Neural crest cell (in vitro differentiated cells): ENCODE measurements around the gene ZNF664. TPM values are rescaled to one million over a fixed set of nuclear protein-coding genes. Genes with fewer than 3 reads are reported as not detected.

Source experiments
- DNase-seq: peaks from one replicate; pipeline ENCODE4 v3.0.0; 2021; ENCODE audit warnings: low read depth, mixed read lengths, low spot score
- H3K27ac Mint-ChIP-seq: one replicate; pipeline ENCODE4 v1.8.0; 2021; ENCODE audit warnings: mild to moderate bottlenecking, mixed read lengths; ENCODE audit not compliant: unreplicated experiment
- H3K27me3 Mint-ChIP-seq: 2 replicates; pipeline ENCODE4 v1.8.0; 2021; ENCODE audit warnings: low read depth, mild to moderate bottlenecking, mixed read lengths
- H3K36me3 Mint-ChIP-seq: 2 replicates; pipeline ENCODE4 v1.8.0; 2021; ENCODE audit warnings: low read depth, mild to moderate bottlenecking, mixed read lengths
- H3K4me1 Mint-ChIP-seq: 2 replicates; pipeline ENCODE4 v1.8.0; 2021; ENCODE audit warnings: mixed read lengths
- H3K4me3 Mint-ChIP-seq: one replicate; pipeline ENCODE4 v1.8.0; 2021; ENCODE audit warnings: mild to moderate bottlenecking, mixed read lengths
- H3K9me3 Mint-ChIP-seq: 2 replicates; pipeline ENCODE4 v1.8.0; 2021; ENCODE audit warnings: mixed read lengths
- total RNA-seq: library from RNA; stranded (reverse); gene quantifications from 2 replicates; pipeline ENCODE4 v1.2.1, GENCODE V29; 2021
- TF ChIP-seq, protein P1 (sequence below): fragments of 200-600 bp; sonication (generic); conservative IDR thresholded peaks from 2 replicates; pipeline ENCODE4 v1.5.0; 2021; ENCODE audit warnings: antibody characterized with exemption, mild to moderate bottlenecking

Gene ZNF664
- total RNA-seq, 1 donor from 2014 or later = 156 TPM

DNA sequence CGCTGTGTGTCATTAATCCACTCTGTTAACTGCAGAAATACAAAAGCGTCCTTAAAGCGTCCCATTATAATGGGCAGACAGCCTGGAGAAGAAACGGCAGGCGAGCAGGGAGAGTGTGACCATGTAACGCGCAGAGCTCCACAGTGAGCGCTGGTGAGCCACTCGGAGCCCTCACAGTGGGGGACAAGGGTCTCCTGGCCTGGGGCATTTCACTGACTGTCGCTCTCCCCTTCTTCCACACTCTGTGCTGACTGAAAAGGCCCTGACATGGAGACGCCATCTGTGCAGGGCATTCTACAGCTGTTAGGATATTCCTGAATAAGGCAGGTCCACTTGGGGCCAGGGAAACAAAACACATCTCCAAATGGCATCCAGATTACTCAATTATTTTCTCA is 24.6 kb upstream of the ZNF664 start:
- peak; percentile 12 for DNase-seq
- H3K27ac Mint-ChIP-seq = peak overlapping the region; percentile 60
- H3K27me3 Mint-ChIP-seq = peaks cover 13% of the 10 kb centered on the region
- peak overlapping the region; percentile 20 for H3K4me3 Mint-ChIP-seq
- peaks cover 10% of the 10 kb centered on the region for H3K36me3 Mint-ChIP-seq
- TF ChIP-seq, protein P1, sequence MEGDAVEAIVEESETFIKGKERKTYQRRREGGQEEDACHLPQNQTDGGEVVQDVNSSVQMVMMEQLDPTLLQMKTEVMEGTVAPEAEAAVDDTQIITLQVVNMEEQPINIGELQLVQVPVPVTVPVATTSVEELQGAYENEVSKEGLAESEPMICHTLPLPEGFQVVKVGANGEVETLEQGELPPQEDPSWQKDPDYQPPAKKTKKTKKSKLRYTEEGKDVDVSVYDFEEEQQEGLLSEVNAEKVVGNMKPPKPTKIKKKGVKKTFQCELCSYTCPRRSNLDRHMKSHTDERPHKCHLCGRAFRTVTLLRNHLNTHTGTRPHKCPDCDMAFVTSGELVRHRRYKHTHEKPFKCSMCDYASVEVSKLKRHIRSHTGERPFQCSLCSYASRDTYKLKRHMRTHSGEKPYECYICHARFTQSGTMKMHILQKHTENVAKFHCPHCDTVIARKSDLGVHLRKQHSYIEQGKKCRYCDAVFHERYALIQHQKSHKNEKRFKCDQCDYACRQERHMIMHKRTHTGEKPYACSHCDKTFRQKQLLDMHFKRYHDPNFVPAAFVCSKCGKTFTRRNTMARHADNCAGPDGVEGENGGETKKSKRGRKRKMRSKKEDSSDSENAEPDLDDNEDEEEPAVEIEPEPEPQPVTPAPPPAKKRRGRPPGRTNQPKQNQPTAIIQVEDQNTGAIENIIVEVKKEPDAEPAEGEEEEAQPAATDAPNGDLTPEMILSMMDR = no peak
- peaks cover 60% of the 10 kb centered on the region for H3K4me1 Mint-ChIP-seq
- H3K9me3 Mint-ChIP-seq = no peaks in the 10 kb centered on the region

DNA sequence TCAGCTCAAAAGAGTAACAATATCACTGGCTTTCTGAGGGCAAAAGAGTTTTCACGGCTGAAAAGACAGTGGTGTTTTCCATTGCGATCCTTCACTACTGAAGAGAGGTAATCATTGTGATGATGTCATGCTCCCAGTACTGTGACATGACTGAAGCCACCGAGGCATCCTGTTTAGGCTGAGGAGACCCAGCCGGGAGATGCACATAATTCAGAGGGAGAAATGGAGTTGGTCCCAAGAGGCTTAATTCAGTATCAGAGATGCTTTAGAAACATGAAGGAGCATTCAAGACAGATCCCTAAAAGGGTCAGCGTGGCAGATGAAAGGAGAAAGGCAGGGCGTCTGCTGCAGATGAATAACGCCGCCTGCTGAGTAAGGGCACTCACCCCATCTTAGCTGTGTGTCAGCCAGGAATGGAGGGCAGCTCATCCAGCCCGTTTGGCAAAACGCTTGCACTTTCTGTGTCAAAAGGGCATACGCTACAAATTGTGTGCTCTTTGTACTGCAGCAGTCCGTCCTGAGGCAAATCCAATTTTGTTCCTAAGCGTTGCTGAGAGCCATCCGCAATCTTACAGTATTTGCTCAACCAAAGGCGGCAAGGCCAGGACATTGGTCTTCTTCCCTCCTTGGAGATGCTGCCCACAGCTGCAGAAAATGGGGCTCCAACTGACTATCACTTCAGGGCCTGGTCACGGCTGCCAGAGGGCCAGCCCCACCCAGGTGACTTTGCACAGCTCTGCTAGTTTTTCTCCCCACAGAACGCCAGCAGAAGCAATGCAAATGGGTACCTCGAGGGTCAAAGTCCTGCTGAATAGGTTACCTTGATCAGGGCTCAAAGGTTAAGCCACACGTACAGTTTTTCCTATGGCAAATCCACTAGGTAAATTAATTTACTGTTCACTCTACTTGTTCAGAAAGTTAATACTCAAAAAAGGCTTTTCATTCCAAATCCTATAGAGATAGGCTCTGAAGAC is 23.9 kb upstream of the ZNF664 start:
- Mint-ChIP-seq H3K27me3 (peaks cover 13% of the 10 kb centered on the region), H3K9me3 (no peaks in the 10 kb centered on the region), H3K4me1 (peaks cover 60% of the 10 kb centered on the region), H3K27ac (peak overlapping the region; percentile 60), H3K36me3 (peaks cover 10% of the 10 kb centered on the region), H3K4me3 (peak overlapping the region; percentile 20)
- TF ChIP-seq, protein P1 = no peak
- peak; percentile 16 for DNase-seq

DNA sequence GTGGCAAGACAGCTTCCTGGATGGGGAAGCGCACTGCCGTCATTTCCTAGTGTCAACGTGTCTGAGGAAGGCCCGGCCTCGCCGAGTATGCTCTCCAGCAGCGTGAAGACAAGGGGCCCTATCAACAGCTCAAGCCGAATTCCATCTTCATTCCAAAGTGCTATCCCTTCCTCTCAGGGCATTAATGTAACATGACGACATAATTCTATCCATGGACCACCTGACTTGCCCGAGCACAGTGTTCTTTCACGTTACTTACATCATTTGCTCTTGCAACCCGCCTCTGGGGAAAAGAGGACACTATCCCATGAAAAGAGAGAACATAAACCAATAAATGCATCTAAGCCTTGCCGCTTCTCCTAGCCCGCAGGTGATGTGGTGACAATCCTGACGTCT is 23.2 kb upstream of the ZNF664 start:
- no peak overlapping the region for H3K27ac Mint-ChIP-seq
- peaks cover 5% of the 10 kb centered on the region for H3K36me3 Mint-ChIP-seq
- no peak overlapping the region for H3K4me3 Mint-ChIP-seq

GRCh38 chr12:123950476-123951349 is 22.3 kb upstream of the ZNF664 start:
- no peak overlapping the region for H3K4me3 Mint-ChIP-seq
- H3K9me3 Mint-ChIP-seq = no peaks in the 10 kb centered on the region

More for the DNA sequence above, 23.2 kb upstream of the ZNF664 start:
- peaks cover 55% of the 10 kb centered on the region for H3K4me1 Mint-ChIP-seq
- DNase-seq = no peak
- TF ChIP-seq, protein P1 = no peak
- peaks cover 9% of the 10 kb centered on the region for H3K27me3 Mint-ChIP-seq
- no peaks in the 10 kb centered on the region for H3K9me3 Mint-ChIP-seq

GRCh38 chr12:123951467-123951866 is 21.5 kb upstream of the ZNF664 start:
- DNase-seq = no peak
- Mint-ChIP-seq H3K4me3 (no peak overlapping the region), H3K9me3 (no peaks in the 10 kb centered on the region), H3K36me3 (peaks cover 2% of the 10 kb centered on the region), H3K4me1 (peaks cover 42% of the 10 kb centered on the region), H3K27me3 (peaks cover 3% of the 10 kb centered on the region), H3K27ac (no peak overlapping the region)
- TF ChIP-seq, protein P1 = no peak

More at GRCh38 chr12:123950476-123951349, 22.3 kb upstream of the ZNF664 start:
- DNase-seq = no peak
- Mint-ChIP-seq H3K4me1 (peaks cover 46% of the 10 kb centered on the region), H3K27ac (no peak overlapping the region), H3K36me3 (peaks cover 4% of the 10 kb centered on the region), H3K27me3 (peaks cover 8% of the 10 kb centered on the region)
- TF ChIP-seq, protein P1 = no peak
